NOMO-1 (cell line): ENCODE results near the gene TACC3.
A peak's percentile ranks its signal among the peaks of the same experiment; 100 is the strongest.

ENCODE experiments used
- DNase-seq, 2 experiments: peaks; one replicate each; lab custom pipeline; 2025; ENCODE audit not compliant: unreplicated experiment in 2 of 2; lab: John Stamatoyannopoulos, UW

Gene TACC3

DNA sequence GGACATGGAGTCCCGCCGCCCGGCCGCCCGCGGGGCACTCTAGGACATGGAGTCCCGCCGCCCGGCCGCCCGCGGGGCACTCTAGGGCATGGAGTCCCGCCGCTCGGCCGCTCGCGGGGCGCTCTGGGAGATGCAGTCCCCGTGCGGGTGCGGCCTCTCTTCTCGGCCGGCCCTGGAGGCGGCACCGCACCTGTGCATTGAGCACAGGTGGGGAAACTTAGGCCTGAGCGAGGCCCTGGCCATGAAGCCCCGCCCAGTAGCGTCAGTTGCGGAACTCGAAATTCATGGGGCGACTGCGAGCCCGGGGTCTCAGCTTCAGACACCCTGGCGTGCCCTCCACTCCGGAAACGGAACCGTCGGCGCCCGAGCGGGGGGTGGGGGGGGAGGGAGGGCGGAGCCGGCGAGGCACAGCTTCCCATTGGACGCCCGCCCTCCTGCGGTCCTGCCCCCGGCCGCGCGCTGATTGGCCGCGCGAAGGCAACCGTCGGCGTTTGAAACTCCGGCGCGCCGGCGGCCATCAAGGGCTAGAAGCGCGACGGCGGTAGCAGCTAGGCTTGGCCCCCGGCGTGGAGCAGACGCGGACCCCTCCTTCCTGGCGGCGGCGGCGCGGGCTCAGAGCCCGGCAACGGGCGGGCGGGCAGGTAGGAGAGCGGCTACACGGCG is at the start of gene TACC3, which contains the start of gene TMEM129:
Gene TACC3, plus strand, starts transcription at position 519 of the 663 bp plus-strand sequence. CDS start 1,901 bp downstream, outside the sequence.
Gene TMEM129, minus strand, starts transcription at position 321 of the 663 bp plus-strand sequence. CDS start 486 bp downstream, outside the sequence.
- DNase-seq: peak; percentile 94

DNA sequence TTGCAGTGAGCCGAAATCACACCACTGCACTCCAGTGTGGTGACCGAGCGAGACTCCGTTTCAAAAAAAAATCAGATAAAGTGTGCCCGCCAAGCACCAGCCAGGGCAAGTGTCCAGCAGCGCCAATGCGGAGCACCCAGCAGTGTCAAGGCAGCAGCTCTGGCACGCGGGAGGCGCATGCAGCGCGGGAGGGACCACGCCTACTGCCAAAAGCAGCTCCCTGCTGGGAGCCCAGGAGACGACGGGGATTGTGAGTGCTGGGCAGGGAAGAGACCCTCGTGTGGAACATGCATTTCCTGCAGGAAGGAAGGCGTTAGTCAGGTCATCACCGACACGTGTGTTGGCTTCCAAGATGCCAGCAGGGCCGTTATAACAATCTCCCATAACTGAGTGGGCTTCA is 47.6 kb upstream of the TACC3 start:
- no peak for DNase-seq

DNA sequence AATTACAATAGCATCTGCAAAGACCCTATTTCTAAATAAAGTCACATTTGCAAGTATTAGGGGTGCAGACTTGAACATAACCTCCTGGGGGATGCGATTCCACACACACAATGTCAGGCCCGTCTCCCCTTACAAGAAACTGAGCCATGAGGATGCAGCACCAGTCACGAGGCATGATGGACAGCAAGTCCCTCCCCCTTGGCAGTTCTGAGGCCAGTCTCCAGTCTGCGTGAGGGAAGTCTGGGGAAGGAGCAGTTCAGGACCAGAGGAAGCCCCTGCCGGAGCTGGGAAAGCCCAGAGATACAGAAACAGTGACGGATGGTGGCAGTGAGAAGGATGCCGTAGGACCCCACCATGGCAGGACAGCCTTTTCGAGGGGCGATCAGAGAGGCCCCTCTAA is 46.6 kb upstream of the TACC3 start:
- DNase-seq: no peak

DNA sequence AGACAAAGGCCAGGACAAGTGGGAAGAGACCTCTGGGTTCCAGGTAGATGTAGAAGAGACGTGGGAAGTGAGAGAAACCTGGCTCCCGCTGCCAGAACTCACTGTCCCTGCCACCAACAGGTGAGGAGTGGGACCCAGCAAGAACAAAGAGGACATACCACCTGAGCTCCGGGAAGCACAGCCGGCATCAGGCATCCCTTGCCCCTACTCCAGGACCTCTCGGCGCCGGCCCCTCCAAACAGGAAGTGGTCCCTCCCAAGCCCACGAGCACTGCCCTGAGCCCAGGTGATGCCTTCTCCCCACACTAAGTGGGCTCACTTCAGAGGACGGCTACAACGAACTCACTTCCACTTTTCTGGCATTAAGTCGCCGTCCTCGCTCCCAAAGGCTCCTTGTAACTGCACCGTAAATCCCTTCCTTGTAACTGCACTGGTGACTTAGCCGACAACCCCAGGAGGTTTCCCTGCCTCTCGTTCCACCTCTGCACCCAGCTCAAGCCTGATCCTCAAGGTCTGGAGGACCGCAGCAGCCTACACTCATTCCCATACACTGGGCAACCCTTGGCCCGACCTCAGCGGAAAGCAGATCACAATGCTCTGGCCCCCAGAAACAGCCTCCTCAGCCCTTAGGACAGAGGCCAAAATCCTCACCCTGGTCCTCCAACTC is 46.1 kb upstream of the TACC3 start:
- no peak for DNase-seq

DNA sequence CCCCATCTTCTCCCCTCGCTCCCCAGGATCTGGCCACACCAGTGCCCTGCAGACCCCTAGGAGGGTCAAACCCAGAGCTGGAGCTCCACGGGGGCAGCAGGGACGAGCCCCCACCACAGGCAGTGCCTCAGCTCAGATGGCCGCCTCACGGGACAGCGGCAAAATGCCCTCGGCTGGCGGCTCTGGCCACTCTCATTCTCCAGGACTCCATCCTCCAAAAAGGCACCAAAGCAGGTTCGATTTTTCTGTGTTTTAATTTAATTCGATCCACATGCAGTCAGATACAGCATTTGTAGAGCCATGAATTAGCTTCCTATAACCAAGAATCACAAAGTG is 45.6 kb upstream of the TACC3 start:
- no peak for DNase-seq

DNA sequence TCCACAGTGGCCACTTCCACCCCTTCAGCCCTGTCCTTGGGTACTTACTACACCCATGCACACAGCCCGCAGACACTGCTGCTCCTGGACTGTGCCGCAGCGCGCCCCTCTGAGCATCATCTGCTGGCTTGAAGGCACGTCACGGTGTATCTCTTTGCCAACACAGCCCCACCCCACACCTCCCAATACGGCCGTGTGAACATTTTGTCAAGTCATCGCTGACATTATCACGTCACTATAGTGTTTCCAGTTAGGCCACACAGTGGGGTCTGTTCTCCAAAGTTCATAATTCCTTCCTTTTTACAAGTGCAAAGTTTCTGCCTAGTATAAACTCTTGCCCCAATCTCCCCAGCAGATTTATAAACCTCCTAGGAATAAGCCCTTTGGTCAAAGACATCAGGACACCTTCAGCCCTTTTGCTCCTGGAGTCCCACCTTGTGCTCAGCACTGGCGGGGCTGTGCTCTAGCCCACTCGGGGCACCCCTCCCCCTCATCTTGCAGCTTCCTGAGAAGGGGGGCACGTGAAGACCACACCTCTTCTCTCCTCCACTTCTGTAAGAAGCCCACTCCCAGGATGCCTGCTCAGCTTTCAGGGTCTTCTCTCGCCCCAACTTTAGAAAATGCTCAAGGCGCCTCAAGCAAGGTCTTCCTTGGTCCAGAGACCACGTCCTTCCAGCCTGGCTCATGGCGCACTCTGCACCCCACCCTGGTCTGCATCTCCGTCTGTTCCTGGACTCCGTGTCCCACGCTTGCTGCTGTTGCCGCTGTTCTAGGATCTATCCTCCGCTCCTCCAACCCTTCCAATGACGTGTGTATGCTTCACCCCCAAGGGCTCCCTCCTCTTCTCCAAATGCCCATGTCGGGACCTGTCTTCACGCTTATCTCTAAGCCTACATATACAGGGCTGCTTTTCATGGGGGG is 44.5 kb upstream of the TACC3 start:
- DNase-seq: peak in 1 of 2 experiments; percentile 2

DNA sequence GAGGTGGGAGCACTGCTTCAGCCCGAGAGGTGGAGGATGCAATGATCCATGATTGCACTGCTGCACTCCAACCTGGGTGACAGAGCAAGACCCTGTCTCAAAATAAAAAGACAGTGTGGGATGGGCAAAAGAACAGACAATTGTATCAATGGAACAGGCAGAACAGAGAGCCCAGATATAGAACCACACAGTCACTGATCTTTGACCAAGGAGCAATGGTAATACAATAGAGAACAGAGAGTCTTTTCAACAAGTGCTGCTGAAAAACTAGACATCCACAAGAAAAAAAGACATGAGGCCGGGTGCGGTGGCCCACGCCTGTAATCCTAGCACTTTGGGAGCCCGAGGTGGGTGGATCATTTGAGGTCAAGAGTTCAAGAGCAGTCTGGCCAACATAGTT is 43.1 kb upstream of the TACC3 start:
- DNase-seq: no peak

DNA sequence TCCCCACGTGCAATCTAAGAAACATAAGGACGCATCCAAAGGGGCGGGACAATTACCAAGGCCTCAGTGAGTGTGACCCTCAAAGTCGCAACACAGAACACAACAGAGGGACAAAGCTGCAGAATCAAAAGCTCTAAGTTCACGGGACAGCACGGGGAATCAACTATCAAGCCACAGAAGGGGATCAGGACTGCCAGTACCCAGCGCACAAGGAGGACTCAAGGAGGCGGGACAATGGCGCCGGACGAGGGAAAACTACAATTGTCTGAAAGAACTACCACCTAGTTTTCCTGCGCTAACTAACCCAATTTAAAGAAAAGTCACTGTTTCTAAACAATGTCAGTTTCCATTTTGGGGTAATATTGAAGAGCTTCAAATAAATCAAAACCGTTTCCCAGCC is 38.5 kb upstream of the TACC3 start:
- DNase-seq: no peak

DNA sequence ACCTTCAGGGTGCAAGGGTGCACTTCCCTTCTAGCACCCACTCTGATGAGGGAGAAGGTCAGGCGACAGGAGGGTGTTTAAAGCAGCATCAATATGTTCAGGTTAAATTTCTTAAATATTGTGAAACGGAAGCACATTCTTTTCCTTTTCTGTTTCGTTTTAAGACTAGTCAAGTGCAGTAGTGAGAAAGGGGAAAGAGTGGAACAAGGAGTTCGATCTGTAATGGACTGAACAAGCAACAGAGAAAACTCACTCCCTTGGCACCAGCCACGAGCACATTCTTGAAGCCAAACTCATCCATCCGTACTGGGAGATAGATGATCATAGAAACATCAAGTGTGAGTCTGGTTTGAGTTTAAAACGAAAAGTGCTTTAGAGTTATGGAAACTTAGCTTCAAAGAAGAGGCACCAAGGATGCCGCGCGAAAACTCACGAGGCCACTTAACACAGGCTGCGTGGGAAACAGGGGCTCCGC is 38.0 kb upstream of the TACC3 start:
- peak in 1 of 2 experiments; percentile 35 for DNase-seq

DNA sequence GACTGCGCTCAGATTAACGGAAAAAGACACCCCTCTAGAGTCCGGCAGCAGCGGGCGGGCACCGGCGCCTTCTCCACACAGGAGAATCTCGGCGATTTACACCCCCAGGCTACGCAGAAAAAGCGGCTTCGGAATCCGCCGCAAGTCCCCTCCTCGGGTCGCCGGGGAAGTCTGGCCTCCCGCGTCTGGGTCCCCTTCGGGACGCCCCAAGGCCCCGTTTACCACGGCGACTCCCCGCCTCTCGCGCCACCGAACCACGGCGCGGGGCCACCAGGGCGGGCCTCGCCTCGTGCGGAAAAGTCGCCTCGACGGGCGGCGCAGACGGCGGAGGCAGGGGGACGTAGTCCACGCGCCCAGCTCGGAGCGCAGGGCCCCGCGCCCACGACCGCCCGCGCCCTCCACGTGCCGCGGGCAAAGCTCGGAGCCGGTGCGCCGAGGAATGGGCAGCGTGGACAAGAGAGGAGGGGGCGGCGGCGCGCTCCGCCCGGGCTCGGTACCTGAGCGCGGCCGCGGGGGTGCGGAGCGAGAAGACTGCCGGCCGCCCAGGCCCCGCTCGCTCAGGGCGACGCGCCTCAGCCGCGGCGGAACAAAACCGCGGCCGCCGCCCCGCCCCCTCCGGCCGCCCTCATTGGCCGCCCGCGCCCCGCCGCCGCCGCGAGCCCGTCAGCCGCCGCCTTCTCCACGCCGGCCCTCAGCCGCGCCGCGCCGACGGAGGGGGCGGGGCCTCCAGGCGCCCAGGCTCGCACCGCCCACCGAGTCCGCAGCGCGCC is 37.4 kb upstream of the TACC3 start, which contains the start of gene FAM53A:
Gene FAM53A, minus strand, starts transcription at position 578 of the 770 bp plus-strand sequence. CDS start 15,572 bp downstream, outside the sequence.
- DNase-seq: peak; percentile 82 to 93

DNA sequence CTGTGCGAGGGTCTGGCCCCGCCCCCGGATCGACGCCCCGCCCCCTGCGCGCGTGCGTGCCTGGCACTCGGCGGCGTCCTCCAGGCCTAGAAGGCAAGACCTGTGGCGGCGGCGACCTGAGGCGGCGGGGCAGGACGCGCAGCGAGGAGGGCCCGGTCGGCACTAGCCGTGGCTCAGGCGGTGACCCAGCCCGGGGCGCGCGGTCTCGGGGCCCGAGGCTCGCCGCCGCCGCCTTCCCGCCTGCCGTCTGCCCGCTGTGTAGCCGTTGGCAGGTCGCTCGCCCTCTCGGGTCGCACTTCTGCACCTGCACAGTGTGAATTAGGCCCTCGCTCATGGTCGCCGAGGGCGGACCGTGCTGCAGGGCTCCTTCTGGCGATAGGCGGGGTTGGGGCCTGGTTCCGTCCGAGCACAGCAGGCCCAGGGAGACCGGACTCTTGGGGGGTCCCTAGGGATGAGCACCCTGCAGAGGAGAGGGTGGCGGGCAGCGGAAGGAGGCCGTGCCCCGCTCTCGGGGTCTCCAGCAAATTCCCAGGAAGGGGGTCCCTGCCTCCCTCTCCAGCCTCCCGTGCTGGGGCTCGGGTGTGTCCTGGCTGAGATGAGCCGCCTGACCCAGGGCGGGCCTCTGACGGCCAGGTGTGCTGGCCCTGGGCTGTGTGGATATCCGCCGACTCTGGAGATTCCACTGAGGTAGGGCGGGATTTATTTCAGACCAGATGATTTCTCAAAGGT is 36.7 kb upstream of the TACC3 start:
- DNase-seq: no peak

DNA sequence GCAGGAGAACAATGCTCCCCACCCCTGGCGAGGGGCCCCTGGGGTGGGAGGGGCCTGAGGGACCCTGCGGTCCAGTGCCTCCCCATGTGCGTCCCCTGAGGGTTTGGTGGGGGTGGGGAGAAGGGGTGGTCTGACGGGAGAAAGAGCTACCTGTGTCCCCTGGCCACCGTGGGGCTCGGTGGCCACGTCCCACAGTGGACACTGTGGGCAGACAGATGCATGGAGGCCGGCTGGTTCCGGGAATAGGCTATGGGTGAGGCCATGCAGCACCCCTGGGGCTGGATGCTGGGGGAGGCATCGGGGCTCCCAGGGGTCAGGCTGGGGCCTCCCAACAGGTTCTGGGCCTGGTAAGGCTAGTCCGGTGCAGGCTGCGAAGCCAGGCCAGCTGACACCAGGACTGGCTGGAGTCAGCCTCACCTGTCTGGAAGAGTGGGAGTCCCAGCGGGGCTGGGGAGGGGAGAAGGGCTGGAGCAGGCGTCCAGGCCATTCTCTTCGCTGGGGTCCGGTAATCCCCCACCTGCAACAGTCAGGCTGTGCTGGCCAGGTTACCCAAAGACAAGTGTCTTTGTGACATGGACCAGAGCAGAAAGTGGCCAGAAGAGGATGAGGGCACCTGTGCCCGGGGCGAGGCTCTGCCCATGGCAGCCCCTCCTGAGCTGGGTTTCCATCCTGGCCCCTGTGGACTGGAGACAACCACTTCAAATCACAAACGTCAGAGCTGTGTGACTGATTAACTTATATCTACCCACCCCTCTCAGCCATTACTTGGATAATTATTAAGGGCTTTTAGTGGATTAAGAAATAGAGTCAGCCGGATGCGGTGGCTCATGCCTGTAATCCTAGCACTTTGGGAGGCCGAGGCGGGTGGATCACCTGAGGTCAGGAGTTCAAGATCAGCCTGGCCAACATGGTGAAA is 35.8 kb upstream of the TACC3 start:
- DNase-seq: no peak

DNA sequence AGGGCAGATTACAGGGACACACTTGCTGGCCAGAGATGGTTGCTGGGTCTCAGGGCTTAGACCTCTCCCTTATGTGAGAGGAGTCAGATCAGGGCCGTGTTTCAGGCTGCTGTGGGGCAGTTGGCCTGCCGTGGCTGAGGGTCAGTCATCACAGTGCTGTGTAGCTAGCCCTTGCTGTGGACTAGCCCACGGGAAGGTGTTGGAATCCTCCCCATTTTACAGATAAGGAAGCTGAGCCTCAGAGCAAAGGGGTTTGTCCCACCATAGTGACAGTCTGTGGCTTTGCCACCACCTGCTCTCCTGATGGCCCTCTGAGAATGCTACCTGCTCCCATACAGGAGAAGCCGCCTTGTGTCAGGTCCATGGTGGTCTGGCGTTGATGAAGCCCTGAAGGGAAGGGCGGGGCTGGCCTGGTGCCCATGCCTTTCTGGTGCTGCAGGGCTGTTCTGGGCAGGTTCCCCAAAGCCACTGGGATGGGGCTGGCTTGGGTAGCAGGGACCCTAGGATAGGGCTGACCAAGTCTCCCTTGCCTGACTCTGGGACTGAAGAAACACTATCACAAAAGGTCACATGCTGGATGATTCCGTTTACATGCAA is 34.8 kb upstream of the TACC3 start:
- DNase-seq: no peak

DNA sequence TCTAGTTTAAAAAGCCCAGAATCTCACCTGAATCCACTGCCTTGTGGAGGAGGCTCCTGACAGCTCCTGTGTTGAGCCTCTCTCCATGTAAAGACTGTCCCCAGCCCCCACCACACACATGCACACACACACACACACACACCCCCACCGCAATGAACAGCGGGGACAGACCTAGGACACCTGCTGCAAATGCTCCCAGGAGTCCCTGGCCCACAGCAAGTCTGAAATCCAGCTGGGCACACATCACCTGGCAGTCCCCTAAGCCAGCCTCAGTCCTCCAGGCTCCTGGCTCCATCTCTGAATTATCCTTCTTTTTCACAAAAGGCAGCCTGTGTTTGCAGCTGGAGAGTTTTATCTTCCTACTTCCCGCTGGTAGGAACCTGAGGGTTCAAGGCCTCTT is 30.6 kb upstream of the TACC3 start:
- no peak for DNase-seq

DNA sequence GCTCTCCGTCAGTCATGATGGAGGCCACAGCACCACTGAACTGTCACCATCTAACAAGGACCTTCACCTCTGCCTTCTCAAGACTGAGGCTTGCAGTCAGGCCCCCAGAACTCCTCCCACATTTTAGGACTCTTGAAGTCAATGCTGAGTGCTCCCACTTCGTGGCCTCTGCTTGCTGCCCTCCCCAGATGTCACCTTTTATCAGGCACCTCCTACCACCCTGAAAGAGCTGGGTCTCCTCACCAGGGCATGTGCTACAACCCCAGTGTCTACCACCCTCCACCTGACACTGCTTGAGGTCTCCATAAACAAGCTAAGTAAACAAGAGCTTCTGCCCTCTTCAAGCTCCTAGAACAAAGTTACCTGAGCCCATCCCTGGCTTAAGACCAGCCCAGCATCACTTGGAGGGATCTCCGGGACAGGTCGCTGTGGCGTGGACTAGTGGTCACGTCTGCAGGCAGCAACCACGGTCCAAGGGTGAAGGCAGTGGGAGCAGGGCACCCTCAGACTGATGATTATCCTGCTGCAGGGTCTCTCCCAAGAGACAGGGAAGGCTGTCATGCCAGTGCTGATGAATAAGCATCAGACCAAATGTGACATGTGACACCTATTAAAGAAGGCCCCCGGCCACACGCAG is 29.5 kb upstream of the TACC3 start:
- no peak for DNase-seq

DNA sequence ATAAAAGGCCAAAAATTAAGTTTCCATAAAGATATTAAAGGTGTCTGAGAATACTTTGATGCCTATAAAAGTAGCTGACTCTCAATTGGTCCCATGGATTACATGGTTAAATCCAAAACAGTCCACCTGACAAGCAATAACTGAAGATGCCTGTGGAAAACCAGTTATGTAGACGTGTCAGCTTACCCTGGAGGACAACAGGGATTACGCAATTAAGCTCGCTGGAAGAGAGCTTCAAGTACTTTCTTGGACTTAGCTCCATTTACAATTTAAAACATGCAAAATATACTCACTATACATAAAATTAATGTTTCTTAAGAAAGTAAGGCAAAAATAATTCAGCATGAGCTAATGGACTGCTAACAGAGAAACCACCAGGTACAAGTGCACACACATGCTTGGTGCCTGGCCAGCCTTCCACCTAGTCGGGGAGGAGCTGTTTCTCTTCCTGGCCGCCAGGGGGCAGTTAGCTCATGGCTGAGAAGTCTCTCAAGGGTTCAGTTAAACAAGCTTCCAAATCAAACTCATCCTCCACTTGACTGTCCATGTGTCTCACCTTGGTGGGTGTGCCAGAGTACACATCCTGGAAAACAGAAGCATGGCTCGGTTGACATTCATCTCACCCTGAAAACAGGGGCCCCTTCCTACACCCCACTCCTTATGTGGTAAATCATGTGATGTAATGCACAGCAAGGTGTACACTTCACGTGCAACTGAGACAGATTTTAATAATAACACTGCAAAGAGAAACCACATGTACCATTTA is 28.0 kb upstream of the TACC3 start:
- DNase-seq: peak; percentile 56 to 83

DNA sequence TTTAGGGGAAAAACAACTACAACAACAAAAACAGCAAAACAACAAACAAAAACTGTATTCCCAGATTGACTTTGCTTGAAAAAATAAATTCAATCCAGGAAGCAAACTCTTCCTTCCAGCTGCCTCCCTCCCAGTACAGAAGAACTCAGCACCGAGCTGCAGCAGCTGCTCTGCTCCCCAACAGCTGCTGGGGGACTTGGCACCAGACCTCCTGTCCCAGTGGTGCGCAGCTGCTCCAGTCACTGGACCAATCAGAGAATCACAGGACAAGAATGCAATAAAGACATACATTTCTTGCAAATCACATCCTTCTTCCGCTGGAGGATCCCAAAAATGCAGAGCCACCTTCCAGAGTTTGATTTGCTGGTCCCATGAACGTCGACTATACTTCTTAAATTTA is 25.4 kb upstream of the TACC3 start:
- no peak for DNase-seq
